ENCODE data around the gene FHOD3.

The FHOD3 gene

GRCh38 chr18:36602620-36603019 is 305.1 kb downstream of the FHOD3 start:
- no peak for DNase-seq

DNA sequence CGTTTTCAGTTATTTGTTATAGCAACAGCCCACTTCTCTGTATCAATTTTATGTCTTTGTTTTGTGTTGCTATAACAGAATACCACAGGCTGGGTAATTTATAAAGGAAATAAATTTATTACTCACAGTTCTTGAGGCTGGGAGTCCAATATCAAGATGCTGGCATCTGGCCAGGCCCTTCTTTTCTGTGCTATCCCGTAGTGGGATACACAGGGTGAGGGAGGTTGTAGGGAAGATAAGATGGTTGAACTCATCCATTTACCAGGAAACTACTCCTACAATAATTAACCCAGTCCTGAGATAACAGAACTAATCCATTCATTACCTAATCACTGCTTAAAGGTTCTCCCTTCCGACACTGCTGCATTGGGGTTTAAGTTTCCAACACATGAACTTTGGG is 310.6 kb downstream of the FHOD3 start:
- DNase-seq: no peak

DNA sequence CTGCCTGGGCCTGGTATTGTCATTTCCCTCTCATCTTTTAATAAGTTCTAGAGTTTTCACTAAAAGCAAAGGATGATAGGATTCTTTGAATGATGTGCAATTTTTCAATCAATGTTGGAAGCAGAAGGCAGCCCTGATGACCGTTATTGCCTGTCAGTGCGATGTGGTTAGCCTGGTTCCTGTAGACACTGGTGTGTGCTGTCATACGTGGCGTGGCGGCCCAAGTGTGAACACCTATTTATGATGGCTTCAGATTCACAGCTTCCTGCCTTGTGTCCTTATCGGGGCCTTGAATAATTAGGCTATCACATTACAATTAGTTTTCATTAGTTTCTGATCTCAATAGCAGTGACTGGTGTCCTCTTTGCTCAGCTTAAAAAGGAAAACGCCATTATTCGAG is 312.7 kb downstream of the FHOD3 start:
- DNase-seq: no peak

DNA sequence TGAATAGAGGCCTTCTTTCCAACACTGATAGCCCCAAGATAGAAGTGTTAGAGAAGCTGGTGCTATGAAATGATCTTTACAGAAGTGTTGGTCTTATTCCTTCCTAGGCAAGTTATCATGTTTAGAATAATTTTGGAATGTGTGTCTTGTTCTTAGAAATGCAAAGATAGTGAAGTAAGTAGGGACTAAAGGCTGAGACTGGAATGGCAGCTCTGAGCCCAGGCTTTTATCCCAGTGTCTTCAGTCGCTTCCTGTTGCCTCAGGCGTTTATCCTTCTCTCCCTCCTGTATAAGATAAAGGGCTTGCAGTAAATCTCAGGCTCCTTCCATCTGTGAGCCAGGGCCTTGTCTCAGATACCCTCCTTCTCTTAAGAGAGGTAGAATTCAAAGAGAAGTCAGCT is 313.1 kb downstream of the FHOD3 start:
- no peak for DNase-seq

DNA sequence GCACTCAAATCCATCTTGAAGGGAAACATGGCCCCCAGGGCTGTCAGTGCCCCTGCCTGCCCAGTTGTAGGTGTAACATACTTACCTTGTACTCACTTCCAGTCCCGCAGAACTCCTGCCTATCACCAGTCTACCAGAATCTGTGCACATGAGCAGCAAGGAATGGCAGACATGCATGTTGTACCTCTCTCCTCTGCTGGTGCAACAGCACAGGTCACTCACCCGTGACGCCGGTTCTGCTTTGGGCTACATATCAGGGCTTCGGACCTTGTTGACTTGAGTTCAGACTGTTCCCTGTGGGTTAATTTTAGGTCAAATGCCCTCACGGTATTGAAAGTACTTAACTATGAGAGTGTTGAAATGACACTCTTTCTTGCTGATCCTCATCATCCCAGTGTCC is 315.6 kb downstream of the FHOD3 start:
- DNase-seq: no peak

GRCh38 chr18:36613810-36614209 is 316.3 kb downstream of the FHOD3 start:
- DNase-seq: no peak

GRCh38 chr18:36620788-36621187 is 323.3 kb downstream of the FHOD3 start:
- no peak for DNase-seq

DNA sequence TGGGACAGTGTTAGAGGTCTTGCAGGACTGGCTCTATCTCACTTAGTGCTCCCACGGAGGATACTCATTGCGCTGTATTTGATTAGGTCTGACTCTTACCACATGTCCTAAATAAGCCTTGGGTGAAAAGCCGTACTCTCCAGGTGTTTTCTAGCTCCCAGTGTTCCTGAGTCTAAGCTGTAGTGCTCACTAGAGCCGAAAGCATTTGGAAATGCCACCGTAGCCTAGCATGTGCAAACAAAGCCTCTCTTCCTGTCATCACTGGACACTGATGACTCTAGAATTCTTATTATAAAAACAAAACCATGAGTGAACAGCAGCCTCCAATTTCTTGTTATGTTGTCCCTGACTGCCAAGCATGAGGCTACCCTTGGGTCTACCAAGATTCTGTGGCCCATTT is 325.1 kb downstream of the FHOD3 start:
- no peak for DNase-seq

- DNase-seq: no peak
These were observed 325.6 kb downstream of the FHOD3 start for GRCh38 chr18:36623091-36623490.

GRCh38 chr18:36623681-36624190 is 326.2 kb downstream of the FHOD3 start:
- DNase-seq: no peak

DNA sequence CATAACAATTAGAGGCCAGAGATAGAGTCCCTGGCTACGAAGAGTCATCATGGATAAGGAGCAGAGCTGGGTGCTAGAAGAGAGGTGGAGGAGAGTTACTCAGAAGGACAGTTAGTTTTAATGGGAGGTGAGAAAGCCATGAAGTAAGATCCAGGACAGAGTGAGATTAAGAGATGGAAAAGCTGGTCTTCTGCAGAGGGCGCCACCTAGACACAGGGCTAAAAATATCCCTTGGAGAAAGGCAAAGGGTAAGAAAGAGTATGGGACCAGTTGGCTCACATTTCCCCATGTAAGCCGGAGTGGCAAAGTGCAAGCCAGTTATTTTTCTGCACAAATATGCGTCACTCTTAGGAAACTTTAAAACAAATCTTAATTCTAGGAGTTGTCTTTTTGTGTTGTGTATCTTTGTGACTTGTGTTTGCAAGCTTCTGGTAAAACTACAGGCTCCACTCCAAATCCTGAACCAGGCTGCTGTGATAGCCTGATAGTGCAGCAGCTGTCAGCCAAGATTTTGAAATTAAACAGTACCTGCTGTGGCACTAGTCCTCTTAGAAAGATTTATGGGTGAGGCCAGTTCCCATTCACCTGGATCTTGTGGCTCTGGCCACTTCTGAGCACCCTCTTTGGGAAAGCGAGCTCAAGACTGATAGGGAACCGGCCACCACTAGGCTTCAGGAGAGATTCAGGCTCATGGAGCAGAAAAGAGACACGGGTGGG is 327.1 kb downstream of the FHOD3 start:
- no peak for DNase-seq

- no peak for DNase-seq
These were observed 327.9 kb downstream of the FHOD3 start for GRCh38 chr18:36625386-36625785.

DNA sequence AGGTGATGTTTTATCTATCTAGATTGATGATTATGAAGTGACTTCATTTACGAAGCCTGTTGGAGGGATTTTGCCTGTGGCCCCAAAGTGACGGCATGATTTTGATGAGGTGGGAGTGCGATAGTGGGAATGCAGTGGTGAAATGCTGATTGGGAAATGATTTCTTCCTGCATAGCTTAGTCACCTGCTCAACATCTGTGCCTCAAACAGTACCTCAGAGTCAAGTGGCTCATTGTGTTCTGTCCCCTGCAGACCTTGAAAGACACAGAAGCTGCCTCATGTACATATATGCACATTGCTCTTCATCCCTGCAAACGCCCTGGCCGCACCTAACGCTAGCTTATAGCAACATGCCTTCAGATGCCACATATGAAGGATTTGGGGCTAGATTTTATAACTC is 330.1 kb downstream of the FHOD3 start:
- no peak for DNase-seq

DNA sequence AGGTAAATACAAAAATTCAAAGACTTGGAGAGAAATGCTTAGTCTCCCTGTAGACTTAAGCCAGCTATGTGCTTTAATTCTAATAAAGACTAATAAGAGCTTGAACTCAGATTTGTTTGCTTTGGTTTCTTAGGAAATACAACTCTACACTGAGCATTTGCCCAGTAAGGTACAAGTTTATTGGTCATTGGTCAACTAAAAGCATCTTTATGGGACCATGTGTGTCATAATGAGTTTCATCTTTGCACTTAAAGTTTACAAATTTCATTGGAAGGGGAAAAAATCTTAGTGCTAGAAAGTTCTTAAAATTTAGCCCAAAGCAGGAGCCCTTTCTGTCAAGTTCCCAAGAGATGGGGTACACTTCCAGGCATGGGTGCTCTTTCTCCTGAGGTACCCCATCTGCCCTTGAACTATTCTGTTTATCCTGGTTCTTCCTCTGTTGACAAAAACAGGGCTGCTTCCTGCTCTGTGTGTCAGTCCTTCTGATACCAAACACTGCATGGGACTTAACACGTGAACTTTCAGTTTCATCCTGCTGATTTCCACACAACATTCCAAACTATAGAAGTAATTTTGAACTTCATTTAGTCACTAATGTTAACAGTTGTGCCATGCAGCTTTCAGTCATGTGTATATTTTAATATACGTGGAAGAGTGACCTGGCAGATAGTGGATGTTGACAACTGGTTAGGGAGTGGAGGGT is 331.1 kb downstream of the FHOD3 start:
- peak; percentile 23 for DNase-seq

- DNase-seq: peak; percentile 41
These were observed 331.6 kb downstream of the FHOD3 start for GRCh38 chr18:36629138-36629530.

DNA sequence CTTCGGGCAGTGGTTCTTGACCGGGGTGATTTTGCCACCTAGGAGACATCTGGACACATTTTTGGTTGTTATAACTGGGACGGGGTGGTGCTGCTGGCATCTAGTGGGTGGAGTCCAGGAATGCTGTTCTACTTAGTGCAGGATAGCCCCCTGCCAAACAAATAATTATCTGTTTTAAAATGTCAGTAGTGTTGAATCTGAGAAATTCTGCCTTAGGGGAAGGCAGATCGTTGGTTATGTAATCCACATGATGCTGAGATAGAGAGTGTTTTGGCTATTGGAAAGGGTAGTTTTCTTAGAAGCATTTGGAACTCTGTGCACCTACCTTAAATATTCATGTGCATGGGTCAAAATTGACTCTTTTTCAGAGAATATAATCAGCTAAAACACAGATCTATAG is 332.3 kb downstream of the FHOD3 start:
- no peak for DNase-seq

- no peak for DNase-seq
These were observed 333.4 kb downstream of the FHOD3 start for GRCh38 chr18:36630917-36631316.

GRCh38 chr18:36633961-36634412 is 336.5 kb downstream of the FHOD3 start:
- no peak for DNase-seq

- no peak for DNase-seq
These were observed 337.2 kb downstream of the FHOD3 start for GRCh38 chr18:36634573-36635216.

DNA sequence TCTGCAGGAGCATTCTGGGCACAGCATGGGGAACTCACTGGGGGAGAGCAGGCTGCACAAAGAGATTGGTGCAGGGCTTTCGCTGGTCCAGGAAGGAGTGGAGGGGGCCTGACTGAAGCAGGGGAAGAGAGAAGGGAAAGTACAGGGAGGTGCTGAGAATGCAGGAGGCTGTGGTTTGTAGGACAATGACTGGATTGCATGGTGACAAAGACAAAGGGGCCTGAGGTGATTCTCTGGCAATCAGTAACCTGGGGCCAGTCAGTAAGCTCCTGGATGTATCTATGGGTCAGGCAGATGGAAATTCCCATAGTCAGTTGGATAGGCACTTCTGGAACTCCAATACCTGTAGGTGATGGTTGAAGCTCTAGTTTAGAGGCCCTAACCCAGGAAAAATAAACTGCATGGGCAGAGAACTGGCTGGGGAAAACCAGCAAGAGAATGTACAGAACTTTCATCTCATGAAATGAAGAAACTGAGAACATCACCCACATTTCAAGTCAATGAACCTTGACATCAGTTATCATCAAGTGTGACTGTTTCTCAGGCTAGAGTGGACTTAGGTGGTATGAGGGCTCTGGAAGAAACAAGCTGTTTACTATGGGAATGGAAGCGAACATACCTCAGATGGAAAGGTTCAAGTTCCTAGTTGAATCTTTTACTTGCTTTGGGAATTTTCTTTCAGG is 338.0 kb downstream of the FHOD3 start:
- no peak for DNase-seq

GRCh38 chr18:36636237-36636817 is 338.8 kb downstream of the FHOD3 start:
- no peak for DNase-seq

- DNase-seq: no peak
These were observed 340.7 kb downstream of the FHOD3 start for GRCh38 chr18:36638224-36638623.

Measured in NCI-H1694 treated with DMSO at 0.1 percent for 48 hours (cell line).